ENCODE measurements around the gene SENP8.

DNA sequence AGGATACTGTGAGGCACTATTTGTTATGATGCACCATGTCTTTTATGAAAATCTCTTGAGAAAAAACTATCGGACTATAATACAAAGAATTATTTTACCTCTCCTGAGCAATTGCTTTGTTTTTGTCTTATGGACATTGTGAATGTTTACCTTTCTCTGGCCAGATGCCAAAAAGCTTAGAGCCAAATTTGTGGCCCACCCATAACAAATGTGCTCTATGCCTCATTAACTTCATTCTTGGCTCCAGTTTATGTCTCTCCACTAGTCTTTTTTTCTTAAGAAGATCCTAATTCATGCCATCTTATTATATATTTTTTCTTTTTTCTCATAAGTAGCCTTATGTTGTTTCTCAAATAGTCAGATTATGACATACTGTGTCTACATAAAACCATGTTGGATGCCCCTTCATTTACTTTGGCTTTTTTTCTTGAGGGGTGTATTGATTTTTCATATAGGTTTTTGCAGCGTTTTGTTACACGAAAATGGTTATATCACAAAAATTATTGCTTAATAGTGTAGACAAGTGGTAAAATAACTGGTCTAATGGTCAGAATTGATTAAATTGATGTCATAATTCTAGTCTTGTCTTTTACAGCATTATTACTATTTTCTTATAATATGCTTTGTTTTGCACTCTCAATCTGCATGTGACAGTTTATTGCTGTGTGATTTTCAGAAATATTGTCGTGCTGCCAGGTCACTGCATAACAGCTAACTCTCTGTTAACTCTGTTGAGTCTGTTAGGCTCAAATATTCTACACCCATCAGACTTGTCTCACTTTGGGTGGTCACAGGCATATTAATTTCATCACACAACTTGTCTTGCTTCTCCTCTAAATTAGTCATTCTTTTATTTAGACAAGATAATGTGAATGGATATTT lies 18.2 kb downstream of the SENP8 start:
- TF ChIP-seq, protein P1, sequence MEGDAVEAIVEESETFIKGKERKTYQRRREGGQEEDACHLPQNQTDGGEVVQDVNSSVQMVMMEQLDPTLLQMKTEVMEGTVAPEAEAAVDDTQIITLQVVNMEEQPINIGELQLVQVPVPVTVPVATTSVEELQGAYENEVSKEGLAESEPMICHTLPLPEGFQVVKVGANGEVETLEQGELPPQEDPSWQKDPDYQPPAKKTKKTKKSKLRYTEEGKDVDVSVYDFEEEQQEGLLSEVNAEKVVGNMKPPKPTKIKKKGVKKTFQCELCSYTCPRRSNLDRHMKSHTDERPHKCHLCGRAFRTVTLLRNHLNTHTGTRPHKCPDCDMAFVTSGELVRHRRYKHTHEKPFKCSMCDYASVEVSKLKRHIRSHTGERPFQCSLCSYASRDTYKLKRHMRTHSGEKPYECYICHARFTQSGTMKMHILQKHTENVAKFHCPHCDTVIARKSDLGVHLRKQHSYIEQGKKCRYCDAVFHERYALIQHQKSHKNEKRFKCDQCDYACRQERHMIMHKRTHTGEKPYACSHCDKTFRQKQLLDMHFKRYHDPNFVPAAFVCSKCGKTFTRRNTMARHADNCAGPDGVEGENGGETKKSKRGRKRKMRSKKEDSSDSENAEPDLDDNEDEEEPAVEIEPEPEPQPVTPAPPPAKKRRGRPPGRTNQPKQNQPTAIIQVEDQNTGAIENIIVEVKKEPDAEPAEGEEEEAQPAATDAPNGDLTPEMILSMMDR (IDR thresholded peaks at IDR 0.05): no peak
- no peak for TF ChIP-seq POLR2A (IDR thresholded peaks at IDR 0.05)
